ENCODE results near the gene RASL11A. TPM values are rescaled to one million over a fixed set of nuclear protein-coding genes. Genes with fewer than 3 reads are reported as not detected.

The RASL11A gene
- total and polyA plus RNA-seq, 12 donors: 3.4 to 28.4 (median 9.2) TPM

DNA sequence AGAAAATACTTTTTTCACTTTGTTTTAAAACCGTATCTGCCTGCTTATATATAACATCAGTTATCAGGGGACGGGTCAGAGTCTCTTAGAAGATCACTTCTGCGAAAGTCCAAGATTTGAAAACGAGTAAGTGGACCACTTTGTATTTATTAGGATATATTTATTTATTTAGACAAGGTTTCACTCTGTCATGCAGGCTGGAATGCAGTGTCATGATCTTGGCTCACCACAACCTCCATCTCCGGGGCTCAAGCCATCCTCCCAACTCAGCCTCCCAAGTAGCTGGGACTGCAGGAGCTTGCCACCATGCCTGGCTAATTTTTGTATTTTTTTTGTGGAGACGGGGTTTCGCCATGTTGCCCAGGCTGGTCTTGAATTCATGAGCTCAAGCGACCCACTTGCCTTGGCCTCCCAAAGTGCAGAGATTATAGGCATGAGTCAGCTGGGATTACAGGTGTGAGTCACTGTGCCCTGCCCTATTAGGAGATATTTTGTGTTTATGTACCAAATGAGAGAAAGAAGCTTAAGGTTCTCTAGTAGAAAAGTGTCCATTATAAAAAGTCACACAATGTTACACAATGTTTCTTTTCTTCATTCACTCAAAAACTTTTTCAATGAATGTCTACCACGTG, 39.5 kb downstream of the RASL11A start:
- 71 to 85% (median 73%) methylated on average over 9 of the region's 9 CpGs for WGBS, 4 donors
- Histone ChIP-seq H3K36me3 (replicated peaks in 1 of 2) (no peaks in the 10 kb centered on the region), H3K27ac (no peak overlapping the region), H3K4me3 (no peak overlapping the region), H3K27me3 (no peaks in the 10 kb centered on the region), H3K9me3 (replicated peaks in 1 of 3) (no peaks in the 10 kb centered on the region), H3K4me1 (replicated peaks in 1 of 2) (no peaks in the 10 kb centered on the region)
- TF ChIP-seq POLR2A (IDR thresholded peaks at IDR 0.05) (no peak), CTCF (IDR thresholded peaks at IDR 0.05) (no peak)
- DNase-seq: no peak
- intact Hi-C loops (cut with DNase I): no loop called here

DNA sequence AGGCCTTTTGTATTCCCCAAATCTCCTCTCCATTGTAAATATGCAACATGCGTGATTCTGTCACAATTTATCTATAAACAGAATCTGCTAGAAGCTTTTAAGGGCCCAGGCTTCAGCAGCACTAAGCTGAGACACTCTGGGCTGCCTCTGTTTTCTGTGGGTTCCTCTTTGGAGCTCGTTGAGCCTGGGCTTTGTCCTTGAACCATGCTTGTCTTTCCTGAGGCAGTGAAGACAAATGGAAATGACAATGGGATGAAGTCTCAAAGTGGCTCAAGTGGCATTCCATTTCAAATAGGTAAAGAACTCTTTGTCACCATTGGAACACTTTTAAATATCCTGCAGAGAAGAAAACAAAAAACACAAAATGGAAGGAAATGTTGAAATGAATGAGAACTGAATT, 40.3 kb downstream of the RASL11A start:
- TF ChIP-seq POLR2A (IDR thresholded peaks at IDR 0.05) (no peak), CTCF (IDR thresholded peaks at IDR 0.05) (no peak)
- no peak for DNase-seq

DNA sequence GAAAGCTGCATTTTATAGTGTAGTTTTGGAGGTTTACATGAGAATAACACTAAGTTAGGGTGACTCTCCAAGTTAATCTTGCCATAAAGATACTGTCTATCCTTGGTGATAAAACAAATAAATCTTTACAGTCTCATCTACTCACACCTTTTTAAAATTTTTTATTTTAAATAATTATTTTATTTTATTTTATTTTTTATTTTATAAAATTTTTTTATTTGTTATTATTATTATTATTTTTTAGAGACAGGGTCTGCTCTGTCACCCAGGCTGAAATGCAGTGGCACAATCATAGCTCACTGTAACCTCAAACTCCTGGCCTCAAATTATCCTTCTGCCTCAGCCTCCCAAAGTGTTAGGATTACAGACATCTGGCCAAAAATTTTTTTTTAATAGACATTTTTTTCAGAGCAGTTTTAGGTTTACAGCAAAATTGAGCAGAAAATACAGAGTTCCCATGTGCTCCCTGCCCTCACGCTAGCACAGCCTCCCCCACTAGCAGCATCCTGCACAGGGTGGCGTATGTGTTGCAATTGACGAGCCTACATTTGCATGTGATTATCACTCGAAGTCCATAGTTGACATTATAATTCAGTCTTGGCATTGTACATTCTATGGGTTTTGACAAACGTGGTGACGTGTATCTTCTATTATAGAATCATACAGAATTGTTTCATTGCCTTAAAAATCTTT, 41.0 kb downstream of the RASL11A start:
- no peak for DNase-seq
- WGBS, 4 donors: 79 to 83% (median 80%) methylated on average over 6 of the region's 6 CpGs
- Histone ChIP-seq H3K4me1 (replicated peaks in 1 of 2) (no peaks in the 10 kb centered on the region), H3K4me3 (no peak overlapping the region), H3K36me3 (replicated peaks in 1 of 2) (no peaks in the 10 kb centered on the region), H3K9me3 (replicated peaks in 1 of 3) (no peaks in the 10 kb centered on the region), H3K27ac (no peak overlapping the region), H3K27me3 (peaks cover 3% of the 10 kb centered on the region)
- intact Hi-C loops (cut with DNase I): no loop called here
- TF ChIP-seq CTCF (IDR thresholded peaks at IDR 0.05): no peak
- no peak for TF ChIP-seq POLR2A (IDR thresholded peaks at IDR 0.05)

More for the DNA sequence above, 40.3 kb downstream of the RASL11A start:
- no peaks in the 10 kb centered on the region for H3K4me1 ChIP-seq (replicated peaks in 1 of 2)
- no peaks in the 10 kb centered on the region for H3K36me3 ChIP-seq (replicated peaks in 1 of 2)
- H3K9me3 ChIP-seq (replicated peaks in 1 of 3): no peaks in the 10 kb centered on the region
- no peaks in the 10 kb centered on the region for H3K27me3 ChIP-seq
- intact Hi-C loops (cut with DNase I): no loop called here
- H3K4me3 ChIP-seq: no peak overlapping the region
- 36 to 50% (median 44%) methylated on average over 2 of the region's 2 CpGs for WGBS, 4 donors
- no peak overlapping the region for H3K27ac ChIP-seq

- TF ChIP-seq POLR2A (IDR thresholded peaks at IDR 0.05) (no peak), CTCF (IDR thresholded peaks at IDR 0.05) (no peak)
- no peak for DNase-seq
- H3K27ac ChIP-seq: no peak overlapping the region
- H3K27me3 ChIP-seq: peaks cover 5% of the 10 kb centered on the region
- no peak overlapping the region for H3K4me3 ChIP-seq
- WGBS, 4 donors: 93 to 100% (median 96%) methylated on average over 1 of the region's 1 CpG
- no peaks in the 10 kb centered on the region for H3K4me1 ChIP-seq (replicated peaks in 1 of 2)
- H3K36me3 ChIP-seq (replicated peaks in 1 of 2): no peaks in the 10 kb centered on the region
- H3K9me3 ChIP-seq (replicated peaks in 1 of 3): no peaks in the 10 kb centered on the region
- intact Hi-C loops (cut with DNase I): no loop called here
These were observed 43.1 kb downstream of the RASL11A start for GRCh38 chr13:27313770-27314169.

Measured in adrenal gland (tissue), 12 donors.